GM19238 (cell line): ENCODE results near the gene C10orf95.
A peak's percentile ranks its signal among the peaks of the same experiment; 100 is the strongest.
"Not testable (repeated sequence)": the region's sequence is repeated elsewhere in the genome, so short reads cannot be mapped to it uniquely, and the experiment has no call there.

ENCODE experiments used
- DNase-seq: peaks from one replicate; pipeline ENCODE4 v3.0.0; 2011; ENCODE audit warnings: low spot score; ENCODE audit not compliant: insufficient read length

Gene C10orf95

DNA sequence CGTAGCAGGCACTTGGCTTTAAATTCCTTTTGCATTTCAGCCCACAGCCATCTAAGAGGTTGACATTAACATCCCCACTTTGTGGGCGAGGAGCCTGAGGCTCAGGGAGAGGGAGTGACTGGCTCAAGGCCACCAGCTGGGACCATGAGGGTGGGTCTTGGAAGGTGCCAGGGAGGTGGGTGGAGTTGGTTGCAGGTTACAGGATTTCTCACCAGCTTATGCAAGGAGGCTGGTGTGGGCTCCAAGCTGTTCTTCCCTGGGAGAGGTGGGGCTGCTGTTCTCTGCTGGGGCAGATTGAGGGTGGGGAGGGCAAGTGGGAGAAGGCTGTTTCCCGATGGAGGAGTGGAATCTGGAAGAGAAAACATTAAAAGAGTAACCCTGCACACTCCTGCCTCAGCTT is 14.1 kb upstream of the C10orf95 start:
- no peak for DNase-seq

DNA sequence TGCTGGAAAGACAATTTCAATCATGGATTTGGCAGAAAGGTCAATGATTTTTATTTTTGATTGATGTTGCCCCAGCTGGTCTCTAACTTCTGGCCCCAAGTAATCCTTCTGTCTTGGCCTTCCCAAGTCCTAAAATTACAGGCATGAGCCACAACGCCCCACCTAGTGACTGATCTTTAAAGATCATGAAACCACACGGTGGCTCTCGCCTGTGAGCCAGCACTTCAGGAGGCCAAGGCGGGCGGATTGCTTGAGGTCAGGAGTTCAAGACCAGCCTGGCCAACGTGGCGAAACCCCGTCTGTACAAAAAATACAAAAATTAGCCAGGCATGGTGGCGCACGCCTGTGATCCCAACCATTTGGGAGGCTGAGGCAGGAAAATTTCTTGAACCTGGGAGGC is 12.6 kb upstream of the C10orf95 start:
- DNase-seq = no peak

DNA sequence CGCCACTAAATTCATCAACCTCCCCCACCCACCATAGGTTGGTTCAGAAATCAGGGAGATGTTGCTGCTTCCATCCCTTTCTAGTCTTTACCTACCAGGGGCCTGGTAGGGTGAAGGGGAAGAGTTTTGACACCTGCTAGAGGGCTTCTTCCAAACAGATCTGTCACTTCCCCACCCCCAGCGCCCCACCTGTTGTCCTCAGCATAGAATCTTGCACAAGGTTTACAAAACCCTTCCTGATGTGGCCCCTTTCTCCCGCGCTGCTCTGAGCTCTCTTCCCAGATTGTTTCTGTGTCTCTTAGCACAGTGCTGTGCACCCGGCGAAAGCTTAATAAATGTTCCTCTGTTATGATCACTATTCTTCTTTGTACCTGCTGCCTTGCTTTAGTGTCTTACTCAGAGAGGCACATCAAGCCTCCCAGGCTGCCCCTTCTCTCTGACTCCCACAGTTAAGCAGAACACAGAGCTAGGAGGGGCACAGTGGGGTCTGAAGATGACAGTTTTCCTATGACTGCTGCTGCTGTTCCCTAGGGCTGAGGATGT is 11.2 kb upstream of the C10orf95 start:
- no peak for DNase-seq

DNA sequence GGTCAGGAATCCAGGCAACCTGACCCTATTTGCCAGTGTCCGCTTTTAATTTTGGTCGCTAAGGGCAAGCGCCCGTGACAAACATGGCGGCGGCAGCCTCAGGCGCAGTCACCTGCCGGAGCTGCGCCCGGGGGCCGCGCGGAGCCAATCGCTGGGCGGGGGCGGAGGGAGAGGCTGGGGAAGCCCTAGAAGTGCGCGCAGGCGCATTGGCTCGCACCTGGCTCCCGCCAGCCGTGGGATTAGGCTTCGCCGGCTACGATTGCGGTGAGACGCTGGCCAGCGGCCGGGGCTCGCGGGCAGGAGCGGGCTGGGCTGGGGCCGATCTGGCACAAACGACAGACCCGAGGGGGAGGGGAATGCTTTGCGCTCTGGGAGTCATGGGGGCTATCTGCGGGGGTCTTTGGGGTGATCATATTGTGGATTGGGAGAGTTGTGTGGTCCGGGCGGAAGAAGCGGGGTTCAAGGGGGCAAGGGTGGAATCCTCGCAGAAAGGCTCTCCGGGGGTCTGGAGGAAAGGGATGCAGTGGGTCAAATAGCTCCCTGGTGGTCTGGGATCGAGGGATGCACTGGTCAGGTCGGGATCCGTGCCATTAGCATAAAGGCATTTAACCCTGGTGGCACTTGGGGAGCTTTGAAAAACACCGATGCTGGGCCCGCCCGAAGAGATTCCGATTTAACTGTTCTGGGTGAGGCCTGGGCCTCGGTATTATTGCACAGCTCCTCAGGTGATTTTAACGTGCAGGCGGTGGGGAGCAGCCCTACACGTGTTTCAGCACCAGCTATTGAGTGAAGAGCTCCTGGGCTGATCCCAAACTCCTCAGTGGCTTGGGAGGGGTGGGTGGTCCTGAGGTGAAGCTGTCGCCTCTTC is 10.1 kb upstream of the C10orf95 start:
- DNase-seq = peak; percentile 99

DNA sequence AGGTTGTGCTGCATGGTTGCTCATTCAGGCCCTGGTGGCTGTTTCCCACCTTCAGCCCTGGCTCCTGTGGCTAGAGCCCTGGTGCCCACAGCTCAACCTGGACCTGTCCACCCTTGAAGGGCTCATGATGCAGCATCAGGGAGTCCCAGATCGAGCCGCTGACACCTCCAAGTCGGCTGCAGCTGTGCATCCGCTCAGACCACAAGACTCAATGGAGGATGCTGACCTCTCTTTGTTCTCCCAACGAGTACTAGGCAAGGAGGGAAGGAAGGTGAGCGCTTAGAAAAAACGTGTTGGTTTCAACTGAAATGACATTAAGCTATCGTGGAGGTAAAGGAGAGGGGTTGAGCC is 9.5 kb upstream of the C10orf95 start:
- DNase-seq = no peak

DNA sequence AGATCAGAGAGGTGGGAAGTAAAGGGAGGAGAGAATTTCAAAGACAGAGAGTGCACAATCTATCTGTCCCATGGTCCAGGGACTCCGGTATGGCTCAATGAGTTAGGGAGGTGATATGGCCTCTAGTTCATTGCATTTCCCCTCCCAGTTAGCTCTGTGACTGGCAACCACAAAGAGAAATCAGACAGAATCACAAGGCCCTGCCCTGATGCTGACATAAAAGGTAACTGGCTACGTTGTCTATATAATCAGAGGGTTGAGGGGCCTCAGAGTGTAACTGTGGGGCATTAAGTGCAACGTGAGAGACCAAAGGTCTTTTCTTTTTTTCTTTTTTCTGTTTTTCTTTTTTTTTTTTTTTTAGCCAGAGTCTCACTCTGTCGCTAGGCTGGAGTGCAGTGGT is 7.3 kb upstream of the C10orf95 start:
- DNase-seq = no peak

DNA sequence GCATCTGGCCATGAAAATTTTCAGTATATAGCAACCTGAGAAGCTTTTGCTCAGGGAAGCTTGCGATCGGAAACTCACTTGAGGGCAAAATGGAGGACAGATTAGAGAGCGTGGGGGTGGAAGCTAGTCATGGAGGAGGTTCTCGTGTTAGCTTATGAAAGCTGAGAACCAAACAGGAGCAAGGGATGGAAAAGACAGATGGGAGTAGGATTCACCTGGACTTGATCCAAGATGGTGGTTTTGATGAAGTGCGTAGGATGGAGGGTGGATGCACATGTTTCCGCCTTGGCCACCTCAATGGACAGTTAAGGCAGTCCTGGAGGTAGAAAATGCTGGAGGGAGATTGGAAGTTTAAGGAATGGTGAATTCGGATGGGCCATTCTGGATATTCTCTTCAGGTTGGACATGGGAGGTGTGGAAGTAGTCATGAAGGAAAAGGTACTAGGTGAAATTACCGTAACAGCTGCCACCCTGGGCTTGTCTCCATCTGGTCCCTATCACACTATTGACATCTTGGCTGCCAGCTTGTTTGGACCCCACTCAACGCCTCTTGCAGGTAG is 6.3 kb upstream of the C10orf95 start:
- DNase-seq = no peak

DNA sequence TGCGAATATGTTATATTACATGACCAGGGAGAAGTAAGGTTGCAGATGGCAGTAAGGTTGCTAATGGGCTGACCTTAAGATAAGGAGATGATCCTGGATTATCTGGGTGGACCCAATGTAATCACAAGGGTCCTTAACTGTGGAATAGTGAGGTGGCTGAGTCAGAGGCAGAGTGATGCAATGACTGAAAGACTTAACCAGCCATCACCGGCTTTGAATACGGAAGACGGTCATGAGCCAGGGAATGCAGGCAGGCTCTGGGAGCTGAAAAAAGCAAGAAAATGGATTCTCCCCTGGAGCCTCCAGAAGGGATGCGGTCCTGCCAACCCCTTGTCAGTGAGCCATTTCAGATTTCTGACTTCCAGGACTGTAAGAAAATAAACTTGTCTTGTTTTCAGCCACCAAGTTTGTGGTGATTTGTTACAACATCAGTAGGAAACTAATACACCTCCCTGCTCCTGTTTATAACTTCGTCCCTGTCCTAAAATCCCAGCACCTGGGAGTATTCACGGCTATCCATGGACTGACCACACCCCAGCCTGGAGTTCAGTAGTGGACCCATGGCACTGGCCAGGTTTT is 4.6 kb upstream of the C10orf95 start:
- DNase-seq = no peak

DNA sequence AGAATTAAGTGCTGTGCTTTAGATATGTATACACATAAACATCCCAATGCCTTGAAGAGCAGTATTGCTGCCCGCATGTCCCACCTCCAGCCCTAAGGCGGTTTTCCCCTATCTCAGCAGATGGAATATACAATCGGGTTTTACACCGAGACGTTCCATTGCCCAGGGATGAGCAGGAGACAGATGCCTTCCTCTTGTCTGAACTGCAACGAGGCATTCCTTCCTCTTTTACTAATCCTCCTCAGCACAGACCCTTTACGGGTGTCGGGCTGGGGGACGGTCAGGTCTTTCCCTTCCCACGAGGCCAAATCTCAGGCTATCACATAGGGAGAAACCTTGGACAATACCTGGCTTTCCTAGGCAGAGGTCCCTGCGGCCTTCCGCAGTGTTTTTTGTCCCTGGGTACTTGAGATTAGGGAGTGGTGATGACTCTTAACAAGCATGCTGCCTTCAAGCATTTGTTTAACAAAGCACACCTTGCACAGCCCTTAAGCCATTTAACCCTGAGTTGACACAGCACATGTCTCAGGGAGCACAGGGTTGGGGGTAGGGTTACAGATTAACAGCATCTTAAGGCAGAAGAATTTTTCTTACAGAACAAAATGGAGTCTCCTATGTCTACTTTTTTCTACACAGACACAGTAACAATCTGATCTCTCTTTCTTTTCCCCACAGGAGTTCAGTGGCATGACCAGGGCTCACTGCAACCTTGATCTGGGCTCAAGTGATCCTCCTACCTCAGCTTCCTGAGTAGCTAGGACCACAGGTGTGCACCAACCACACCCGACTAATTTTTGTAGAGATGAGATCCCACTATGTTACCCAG is 3.5 kb upstream of the C10orf95 start:
- not testable (repeated sequence) for DNase-seq

DNA sequence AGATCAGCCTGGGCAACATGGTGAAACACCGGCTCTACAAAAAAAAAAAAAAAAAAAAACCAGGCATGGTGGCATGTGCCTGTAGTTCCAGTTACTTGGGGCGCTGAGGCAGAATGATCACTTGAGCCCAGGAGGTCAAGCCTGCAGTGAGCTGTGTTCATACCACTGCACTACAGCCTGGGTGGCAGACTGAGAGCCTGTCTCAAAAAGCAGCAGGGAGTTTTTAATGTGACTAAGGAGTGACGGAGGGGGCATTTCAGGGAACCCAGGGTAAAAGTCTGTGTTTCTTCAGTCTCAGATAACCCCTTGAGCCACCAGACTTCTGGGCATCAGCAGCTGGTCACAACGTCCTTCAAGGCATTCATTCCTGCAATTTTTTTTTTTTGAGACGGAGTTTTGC is 2.2 kb upstream of the C10orf95 start:
- DNase-seq = no peak

DNA sequence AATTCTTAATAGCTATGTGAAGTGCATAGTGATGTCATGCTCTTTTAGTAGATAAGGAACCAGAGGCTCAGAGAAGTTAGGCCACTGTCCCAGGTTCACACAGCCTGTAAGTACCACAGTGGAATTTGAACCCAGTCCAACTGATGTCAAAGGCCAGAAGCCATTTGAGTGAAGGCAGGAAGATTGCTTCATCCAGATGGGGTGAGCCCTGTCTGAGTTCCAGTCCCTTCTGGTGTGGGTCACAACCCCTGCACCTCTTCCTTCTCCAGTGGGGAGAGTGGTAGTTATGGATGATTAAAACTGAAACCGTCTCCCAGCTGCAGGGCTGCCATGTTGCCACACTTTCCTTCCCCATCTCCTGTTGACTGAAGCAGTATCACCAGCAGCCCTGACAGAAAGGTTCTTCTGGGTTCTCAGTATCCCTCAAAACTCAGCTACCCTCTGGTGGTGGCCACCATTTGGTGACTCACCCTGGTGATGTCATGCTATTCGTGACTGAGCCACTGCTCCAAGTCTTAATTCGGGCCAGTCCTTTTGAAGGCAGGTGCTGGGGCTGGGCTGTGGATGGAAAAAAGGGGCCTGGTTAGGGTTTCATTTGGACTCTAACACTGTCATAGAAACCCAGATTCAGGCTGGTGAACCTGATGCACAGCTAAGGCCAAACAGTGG is 1.5 kb upstream of the C10orf95 start:
- DNase-seq = no peak

DNA sequence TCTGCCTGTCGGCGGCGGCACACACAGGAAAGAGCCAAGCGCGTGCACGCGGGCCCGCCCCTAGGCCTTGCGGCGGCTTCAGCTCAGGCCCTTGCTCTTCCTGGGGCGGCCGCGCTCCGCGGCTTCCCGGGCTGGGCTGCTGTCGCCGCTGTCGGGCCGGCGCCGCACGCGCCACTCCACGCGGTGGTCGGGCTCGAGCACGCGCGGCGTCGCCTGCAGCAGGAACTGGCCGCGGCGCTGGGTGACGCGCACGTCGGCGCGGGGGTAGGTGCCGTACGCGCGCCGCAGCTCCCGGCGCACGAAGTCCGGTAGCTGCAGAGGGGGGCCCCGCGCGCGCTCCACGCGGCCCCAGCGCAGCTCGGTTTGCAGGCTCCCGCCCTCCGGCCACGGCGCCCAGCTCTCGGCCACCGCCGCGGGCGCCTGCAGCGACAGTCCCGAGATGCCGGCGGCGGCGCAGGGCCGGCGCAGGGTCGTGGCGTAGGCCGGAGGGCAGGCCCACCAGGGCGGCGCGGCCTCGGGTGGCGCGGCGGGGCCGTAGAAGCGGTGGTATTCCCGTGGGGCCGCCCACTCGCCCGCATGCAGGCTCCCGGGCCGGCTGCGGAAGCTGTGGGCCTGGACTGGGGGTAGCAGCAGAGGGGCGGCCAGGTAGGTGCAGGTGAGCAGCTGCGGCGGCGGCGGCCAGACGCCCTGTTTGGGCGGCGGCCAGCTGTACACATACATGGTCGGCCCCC is 804 bp downstream of the C10orf95 start:
- DNase-seq = peak; percentile 92

DNA sequence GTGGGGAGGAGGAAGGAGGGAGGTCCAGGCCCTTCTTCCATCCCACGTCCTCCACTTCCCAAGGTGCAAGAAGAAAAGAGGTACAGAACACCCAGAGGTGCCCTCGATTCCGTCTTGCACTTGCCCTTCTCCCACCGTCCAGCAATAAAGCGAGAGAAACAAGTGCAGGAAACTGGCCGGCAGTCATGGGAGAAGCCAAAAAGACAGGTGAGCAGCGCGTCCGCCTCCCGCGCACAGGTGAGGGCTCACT is 1.3 kb downstream of the C10orf95 start:
- DNase-seq = no peak

DNA sequence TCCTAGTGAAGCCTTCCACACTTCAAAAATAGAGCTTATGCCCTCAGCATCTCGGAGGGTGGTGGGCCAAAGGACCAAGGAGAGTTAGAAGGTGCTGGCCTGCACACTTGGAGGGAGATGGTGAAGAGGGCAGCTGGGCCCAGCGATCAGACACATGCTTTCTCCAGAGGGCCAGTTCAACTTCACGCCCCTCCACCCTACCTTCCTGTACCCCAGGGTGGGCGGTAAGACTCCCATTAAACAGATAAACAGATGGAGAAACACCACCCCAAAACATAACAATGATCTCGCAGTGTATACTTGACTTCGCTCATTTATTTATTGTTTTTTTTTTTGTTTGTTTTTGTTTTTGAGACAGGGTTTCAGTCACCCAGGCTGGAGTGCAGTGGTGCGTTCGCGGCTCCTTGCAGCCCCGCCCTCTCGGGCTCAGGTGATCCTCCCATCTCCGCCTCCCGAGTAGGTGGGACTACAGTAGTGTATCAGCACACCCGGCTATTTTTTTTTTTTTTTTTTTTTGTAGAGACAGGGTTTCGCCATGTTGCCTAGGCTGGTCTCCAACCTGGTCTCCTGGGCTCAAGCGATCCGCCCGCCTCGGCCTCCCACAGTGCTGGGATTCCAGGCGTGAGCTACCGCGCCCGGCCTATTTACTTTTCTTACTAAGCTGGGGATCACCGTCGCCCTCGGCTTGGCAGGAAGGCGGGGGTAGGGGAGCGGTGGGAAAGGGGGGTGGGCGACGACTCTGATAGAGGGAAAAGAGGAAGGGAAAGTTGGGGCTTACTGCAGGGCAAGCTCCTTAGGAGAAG is 1.8 kb downstream of the C10orf95 start:
- DNase-seq = no peak

DNA sequence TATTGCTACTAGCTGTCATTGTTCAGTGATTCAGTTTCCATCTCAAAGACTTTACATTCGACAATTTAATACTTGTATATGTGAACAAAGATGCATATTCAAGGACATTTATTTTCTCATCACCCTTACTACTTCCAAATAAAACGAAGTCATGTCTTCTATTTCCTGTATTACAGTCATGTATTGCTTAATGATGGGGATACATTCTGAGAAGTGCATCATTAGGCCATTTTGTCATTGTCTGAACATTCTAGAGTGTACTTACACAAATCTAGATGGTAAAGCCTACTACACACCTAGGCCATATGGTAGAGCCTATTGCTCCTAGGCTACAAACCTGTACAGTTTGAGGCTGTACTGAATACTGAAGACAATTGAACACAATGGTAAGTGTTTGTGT is 6.5 kb downstream of the C10orf95 start:
- no peak for DNase-seq

DNA sequence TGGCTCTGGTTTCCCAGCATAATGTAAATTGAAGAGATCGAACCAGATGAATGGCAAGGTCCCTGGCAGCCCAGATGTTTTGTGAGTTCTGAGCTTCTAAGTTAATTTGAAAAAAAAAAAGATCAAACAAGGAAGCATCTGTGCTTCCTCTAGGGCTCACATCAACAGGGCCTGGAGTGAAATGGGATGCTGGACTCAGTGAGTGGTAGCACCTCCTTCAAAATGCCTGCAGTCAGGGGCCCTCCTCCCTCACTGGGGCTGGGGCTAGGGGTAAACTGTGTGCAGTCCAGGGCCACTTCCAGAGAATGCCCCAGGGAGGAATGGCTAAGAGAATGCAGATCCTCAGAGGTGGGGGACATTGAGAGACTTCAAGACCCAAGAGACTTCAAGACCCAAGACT is 13.0 kb downstream of the C10orf95 start:
- DNase-seq = no peak

DNA sequence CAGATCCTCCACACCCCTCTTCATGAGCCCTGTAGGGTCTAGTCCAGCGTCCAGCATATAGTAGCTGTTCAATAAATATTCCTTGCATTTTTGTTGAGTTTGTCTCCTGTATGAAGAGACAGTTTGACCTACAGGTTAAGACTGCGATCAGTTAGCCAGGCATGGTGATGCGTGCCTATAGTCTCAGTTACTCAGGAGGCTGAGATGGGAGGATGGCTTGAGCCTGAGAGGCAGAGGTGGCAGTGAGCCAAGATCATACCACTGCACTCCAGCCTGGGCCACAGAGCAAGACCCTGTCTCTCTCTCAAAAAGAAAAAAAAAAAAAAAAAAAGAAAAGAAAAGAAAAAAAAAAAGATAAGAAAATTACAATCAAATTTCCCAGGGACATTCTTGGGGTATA is 13.8 kb downstream of the C10orf95 start:
- DNase-seq = no peak

DNA sequence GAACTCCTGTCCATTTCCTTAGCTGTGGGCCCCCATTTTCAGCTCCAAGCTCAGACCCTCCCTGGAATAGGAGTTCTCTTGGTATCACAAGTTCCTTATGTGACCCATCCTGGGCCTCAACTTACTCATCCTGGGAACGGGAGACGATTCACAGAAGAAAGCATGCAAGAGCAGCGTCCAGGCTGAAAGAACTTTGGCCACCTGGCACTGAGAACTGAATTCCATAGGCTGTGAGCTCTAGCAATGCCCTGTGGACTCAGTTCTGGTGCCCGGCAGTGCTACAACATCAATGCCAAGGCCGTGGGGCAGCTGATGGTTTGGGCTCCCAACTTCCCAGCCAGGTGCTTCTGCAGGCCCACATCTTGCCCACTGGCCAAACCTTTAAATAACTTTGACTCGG is 15.0 kb downstream of the C10orf95 start:
- no peak for DNase-seq

DNA sequence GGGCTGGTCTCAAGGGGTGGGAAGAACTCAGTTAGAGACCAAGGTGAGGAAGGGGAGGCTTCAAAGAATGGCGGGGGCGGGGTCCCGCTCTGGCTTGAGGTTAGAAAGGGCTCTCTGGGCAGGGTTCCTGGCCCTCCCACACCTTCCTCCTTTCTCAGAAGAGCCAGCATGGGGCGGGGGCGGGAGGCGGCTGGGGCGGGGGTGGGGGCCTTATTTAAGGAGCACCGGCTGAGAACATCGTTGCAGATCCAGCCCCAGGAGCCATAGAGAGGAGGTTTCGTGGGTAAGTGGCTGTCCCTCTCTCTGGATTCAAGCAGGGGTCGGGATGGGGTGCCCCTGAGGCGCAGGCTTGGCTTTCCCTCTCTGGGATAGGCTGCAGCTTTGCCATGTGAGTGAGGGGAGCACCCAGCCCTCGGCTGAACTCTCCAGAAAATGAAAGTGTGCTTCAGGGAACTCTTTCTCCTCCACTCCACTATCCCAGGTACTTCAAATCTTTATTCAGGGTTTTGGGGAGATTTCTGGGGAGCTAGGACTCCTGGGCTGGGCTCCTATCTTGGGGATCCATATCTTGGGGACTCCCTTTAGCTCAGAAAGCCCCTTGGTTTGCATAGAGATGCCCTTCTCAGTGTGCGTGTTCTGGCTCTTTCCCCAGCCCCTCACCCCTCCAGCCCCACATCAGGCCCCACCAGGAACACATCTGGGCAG is 15.7 kb downstream of the C10orf95 start:
- no peak for DNase-seq

DNA sequence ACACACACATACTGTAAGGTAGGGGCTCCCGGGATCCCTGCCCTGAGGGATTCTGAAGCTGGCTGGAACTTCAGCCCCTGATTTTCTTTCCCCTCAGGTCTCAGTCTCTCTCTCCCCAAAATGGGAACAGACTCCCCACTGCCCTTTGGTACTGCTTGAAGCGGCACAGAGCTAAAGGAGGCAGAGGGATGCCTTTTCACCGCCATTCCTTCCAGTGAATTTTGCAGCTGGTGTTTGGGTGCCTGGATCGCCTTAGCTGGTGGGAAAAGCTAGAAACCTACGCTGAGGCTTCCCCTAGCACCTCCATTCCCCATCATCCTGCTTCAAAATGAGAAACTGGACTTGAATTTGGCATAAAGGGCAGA is 16.2 kb downstream of the C10orf95 start:
- no peak for DNase-seq
